SU-DHL-6 (cell line): Measurements from ENCODE around the gene IQSEC3.

Experiments
- H2AFZ ChIP-seq: fragments of 200-600 bp; sonication (generic); 2 replicates; pipeline ENCODE4 v1.6.1; 2014; ENCODE audit warnings: low read depth, mild to moderate bottlenecking, moderate library complexity, mixed read lengths, antibody characterized with exemption, low read length; ENCODE audit not compliant: severe bottlenecking
- H3F3A ChIP-seq: fragments of 200-600 bp; shearing (Covaris generic); 2 replicates; pipeline ENCODE4 v1.6.0; 2016; ENCODE audit warnings: antibody characterized with exemption, mild to moderate bottlenecking; ENCODE audit not compliant: insufficient read depth
- H3K27ac ChIP-seq: fragments of 200-600 bp; sonication (generic); 2 replicates; pipeline ENCODE4 v1.5.1; 2016; ENCODE audit warnings: low read depth, mild to moderate bottlenecking, low read length, moderate library complexity, mixed read lengths
- H3K27me3 ChIP-seq: fragments of 200-600 bp; sonication (generic), shearing (Covaris generic); 2 replicates; pipeline ENCODE4 v1.6.0; 2014; ENCODE audit warnings: mild to moderate bottlenecking, low read length
- H3K36me3 ChIP-seq: fragments of 200-600 bp; sonication (generic); 2 replicates; pipeline ENCODE4 v1.6.1; 2014; ENCODE audit warnings: mild to moderate bottlenecking, low read length, mixed read lengths
- H3K4me2 ChIP-seq: fragments of 300-600, 200-600 bp; shearing (Covaris generic), sonication (generic); 2 replicates; pipeline ENCODE4 v1.6.0; 2014; ENCODE audit warnings: low read length, low read depth, mild to moderate bottlenecking; ENCODE audit not compliant: poor library complexity, severe bottlenecking
- H3K4me3 ChIP-seq: fragments of 200-600 bp; sonication (generic); 2 replicates; pipeline ENCODE4 v1.5.1; 2014; ENCODE audit warnings: antibody characterized with exemption, low read length, mild to moderate bottlenecking, mixed read lengths; ENCODE audit not compliant: insufficient read depth, poor library complexity, severe bottlenecking
- H3K79me2 ChIP-seq: fragments of 200-600 bp; sonication (generic); 2 replicates; pipeline ENCODE4 v1.6.1; 2014; ENCODE audit warnings: mild to moderate bottlenecking, low read length, moderate library complexity; ENCODE audit not compliant: insufficient read depth
- H3K9ac ChIP-seq: fragments of 200-600 bp; sonication (generic); 2 replicates; pipeline ENCODE4 v1.7.0; 2014; ENCODE audit warnings: mild to moderate bottlenecking, low read length
- H3K9me2 ChIP-seq: fragments of 200-600 bp; sonication (generic); replicated peaks from 2 replicates; pipeline ENCODE4 v1.6.1; 2014; ENCODE audit warnings: low read length; ENCODE audit not compliant: insufficient read depth
- H3K9me3 ChIP-seq: fragments of 200-600 bp; sonication (generic); 2 replicates; pipeline ENCODE4 v1.6.1; 2014; ENCODE audit warnings: low read length, mixed read lengths; ENCODE audit not compliant: insufficient read depth
- H4K20me1 ChIP-seq: fragments of 200-600 bp; sonication (generic); 2 replicates; pipeline ENCODE4 v1.6.1; 2014; ENCODE audit warnings: low read depth, mild to moderate bottlenecking, antibody characterized with exemption, low read length, moderate library complexity, mixed read lengths
- CTCF ChIP-seq: fragments of 200-600 bp; sonication (generic); IDR thresholded peaks from one replicate; pipeline ENCODE4 v1.5.1; 2017; ENCODE audit warnings: antibody characterized with exemption, mild to moderate bottlenecking, low read length, moderate library complexity; ENCODE audit not compliant: insufficient read depth, poor library complexity, severe bottlenecking
- EZH2phosphoT487 ChIP-seq: fragments of 200-600 bp; sonication (generic), shearing (Covaris generic); conservative IDR thresholded peaks from 2 replicates; pipeline ENCODE4 v1.6.1; 2018; ENCODE audit warnings: mild to moderate bottlenecking, antibody characterized with exemption, low read length, moderate library complexity, mixed read lengths

Gene IQSEC3

GRCh38 chr12:224330-224729 is 157.8 kb downstream of the IQSEC3 start:
- Histone ChIP-seq H3K4me2 (no peak overlapping the region), H3K4me3 (no peak overlapping the region), H3K9ac (no peak overlapping the region), H3K27ac (no peak overlapping the region), H3K79me2 (no peaks in the 10 kb centered on the region), H3K36me3 (no peaks in the 10 kb centered on the region), H4K20me1 (no peaks in the 10 kb centered on the region), H2AFZ (no peak overlapping the region), H3K9me2 (no peaks in the 10 kb centered on the region), H3K27me3 (no peaks in the 10 kb centered on the region), H3K9me3 (no peaks in the 10 kb centered on the region), H3F3A (no peaks in the 10 kb centered on the region)
- TF ChIP-seq CTCF (no peak), EZH2phosphoT487 (no peak)

- Histone ChIP-seq H3K9ac (no peak overlapping the region), H4K20me1 (no peaks in the 10 kb centered on the region), H3K4me3 (no peak overlapping the region), H2AFZ (no peak overlapping the region), H3K4me2 (no peak overlapping the region), H3K27ac (no peak overlapping the region), H3K9me2 (no peaks in the 10 kb centered on the region), H3F3A (no peaks in the 10 kb centered on the region), H3K79me2 (no peaks in the 10 kb centered on the region), H3K27me3 (no peaks in the 10 kb centered on the region), H3K36me3 (no peaks in the 10 kb centered on the region), H3K9me3 (no peaks in the 10 kb centered on the region)
- TF ChIP-seq CTCF = no peak
- TF ChIP-seq EZH2phosphoT487 = no peak
These were observed 158.4 kb downstream of the IQSEC3 start for GRCh38 chr12:225012-225411.

- Histone ChIP-seq H4K20me1 (no peaks in the 10 kb centered on the region), H3K9me2 (no peaks in the 10 kb centered on the region)
These were observed 159.8 kb downstream of the IQSEC3 start for GRCh38 chr12:226401-226800.

More at GRCh38 chr12:226401-226800, 159.8 kb downstream of the IQSEC3 start:
- H3K9me3 ChIP-seq = no peaks in the 10 kb centered on the region
- H3K4me3 ChIP-seq = no peak overlapping the region
- H3F3A ChIP-seq = no peaks in the 10 kb centered on the region
- H3K27ac ChIP-seq = no peak overlapping the region
- no peaks in the 10 kb centered on the region for H3K79me2 ChIP-seq
- H3K4me2 ChIP-seq = no peak overlapping the region
- no peaks in the 10 kb centered on the region for H3K27me3 ChIP-seq
- TF ChIP-seq CTCF = no peak
- TF ChIP-seq EZH2phosphoT487 = no peak
- no peaks in the 10 kb centered on the region for H3K36me3 ChIP-seq
- no peak overlapping the region for H2AFZ ChIP-seq
- H3K9ac ChIP-seq = no peak overlapping the region
